ENCODE measurements around the gene PDK4.

- TF ChIP-seq, protein P1, sequence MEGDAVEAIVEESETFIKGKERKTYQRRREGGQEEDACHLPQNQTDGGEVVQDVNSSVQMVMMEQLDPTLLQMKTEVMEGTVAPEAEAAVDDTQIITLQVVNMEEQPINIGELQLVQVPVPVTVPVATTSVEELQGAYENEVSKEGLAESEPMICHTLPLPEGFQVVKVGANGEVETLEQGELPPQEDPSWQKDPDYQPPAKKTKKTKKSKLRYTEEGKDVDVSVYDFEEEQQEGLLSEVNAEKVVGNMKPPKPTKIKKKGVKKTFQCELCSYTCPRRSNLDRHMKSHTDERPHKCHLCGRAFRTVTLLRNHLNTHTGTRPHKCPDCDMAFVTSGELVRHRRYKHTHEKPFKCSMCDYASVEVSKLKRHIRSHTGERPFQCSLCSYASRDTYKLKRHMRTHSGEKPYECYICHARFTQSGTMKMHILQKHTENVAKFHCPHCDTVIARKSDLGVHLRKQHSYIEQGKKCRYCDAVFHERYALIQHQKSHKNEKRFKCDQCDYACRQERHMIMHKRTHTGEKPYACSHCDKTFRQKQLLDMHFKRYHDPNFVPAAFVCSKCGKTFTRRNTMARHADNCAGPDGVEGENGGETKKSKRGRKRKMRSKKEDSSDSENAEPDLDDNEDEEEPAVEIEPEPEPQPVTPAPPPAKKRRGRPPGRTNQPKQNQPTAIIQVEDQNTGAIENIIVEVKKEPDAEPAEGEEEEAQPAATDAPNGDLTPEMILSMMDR (conservative IDR thresholded peaks at IDR 0.05 in 1 of 2, IDR thresholded peaks at IDR 0.05 in 1 of 2; ENCODE audit: low read depth in 1 of 2, low read length in 2 of 2) = no peak
- no peak for TF ChIP-seq EZH2 (IDR thresholded peaks at IDR 0.05; ENCODE audit: low read length, missing control alignments)
Measured at GRCh38 chr7:95534796-95535195, 61.5 kb downstream of the PDK4 start.

Data from fibroblast of lung (primary cell).